ENCODE results near the gene EPHA4. TPM values are rescaled to one million over a fixed set of nuclear protein-coding genes. Genes with fewer than 3 reads are reported as not detected.

The EPHA4 gene
- total RNA-seq, 1 donor from 2014 or later = 30.1 TPM

GRCh38 chr2:221610675-221611074, 38.6 kb upstream of the EPHA4 start:
- no peak overlapping the region for H3K27ac Mint-ChIP-seq (ENCODE audit: unreplicated experiment)
- FAIRE-seq (no peak), DNase-seq (ENCODE audit: low read depth) (no peak)
- Histone ChIP-seq H3K4me1 (ENCODE audit: insufficient read depth, low read length) (no peaks in the 10 kb centered on the region), H3K4me2 (ENCODE audit: low read length) (no peak overlapping the region), H3K27ac (ENCODE audit: low read depth, low read length) (no peak overlapping the region), H3K4me3 (ENCODE audit: insufficient read depth, low read depth, low read length) (no peak overlapping the region), H3K9me3 (ENCODE audit: insufficient read depth, low read depth, low read length) (no peaks in the 10 kb centered on the region), H2AFZ (ENCODE audit: low read depth, low read length) (no peak overlapping the region), H3K36me3 (ENCODE audit: insufficient read depth, low read length) (no peaks in the 10 kb centered on the region), H3K27me3 (ENCODE audit: insufficient read depth, low read length) (no peaks in the 10 kb centered on the region), H3K79me2 (ENCODE audit: insufficient read depth, low read length) (no peaks in the 10 kb centered on the region), H4K20me1 (ENCODE audit: insufficient read depth, low read length) (no peaks in the 10 kb centered on the region), H3K9ac (ENCODE audit: low read length) (no peak overlapping the region)
- no peak for TF ChIP-seq CTCF (IDR thresholded peaks at IDR 0.05; ENCODE audit: insufficient read depth, low read depth, low read length)
- no peak for TF ChIP-seq EZH2 (IDR thresholded peaks at IDR 0.05; ENCODE audit: insufficient read depth, low read length)
- no peak overlapping the region for H3K4me3 Mint-ChIP-seq (ENCODE audit: unreplicated experiment)
- H3K4me1 Mint-ChIP-seq (ENCODE audit: low read depth, unreplicated experiment) = no peaks in the 10 kb centered on the region
- H3K27me3 Mint-ChIP-seq (ENCODE audit: low read depth, unreplicated experiment) = peaks cover 3% of the 10 kb centered on the region
- H3K9me3 Mint-ChIP-seq (ENCODE audit: unreplicated experiment) = no peaks in the 10 kb centered on the region
- H3K36me3 Mint-ChIP-seq (ENCODE audit: low read depth, unreplicated experiment) = no peaks in the 10 kb centered on the region

GRCh38 chr2:221610255-221610654, 38.2 kb upstream of the EPHA4 start:
- TF ChIP-seq CTCF (IDR thresholded peaks at IDR 0.05; ENCODE audit: insufficient read depth, low read depth, low read length) (no peak), EZH2 (IDR thresholded peaks at IDR 0.05; ENCODE audit: insufficient read depth, low read length) (no peak)
- H3K27me3 Mint-ChIP-seq (ENCODE audit: low read depth, unreplicated experiment) = peaks cover 3% of the 10 kb centered on the region
- Histone ChIP-seq H3K4me1 (ENCODE audit: insufficient read depth, low read length) (no peaks in the 10 kb centered on the region), H3K4me3 (ENCODE audit: insufficient read depth, low read depth, low read length) (no peak overlapping the region), H3K9ac (ENCODE audit: low read length) (no peak overlapping the region), H3K4me2 (ENCODE audit: low read length) (no peak overlapping the region), H2AFZ (ENCODE audit: low read depth, low read length) (no peak overlapping the region), H3K27me3 (ENCODE audit: insufficient read depth, low read length) (no peaks in the 10 kb centered on the region), H4K20me1 (ENCODE audit: insufficient read depth, low read length) (no peaks in the 10 kb centered on the region), H3K27ac (ENCODE audit: low read depth, low read length) (no peak overlapping the region), H3K36me3 (ENCODE audit: insufficient read depth, low read length) (no peaks in the 10 kb centered on the region), H3K79me2 (ENCODE audit: insufficient read depth, low read length) (no peaks in the 10 kb centered on the region), H3K9me3 (ENCODE audit: insufficient read depth, low read depth, low read length) (no peaks in the 10 kb centered on the region)
- H3K4me1 Mint-ChIP-seq (ENCODE audit: low read depth, unreplicated experiment) = no peaks in the 10 kb centered on the region
- no peak overlapping the region for H3K4me3 Mint-ChIP-seq (ENCODE audit: unreplicated experiment)
- no peak for FAIRE-seq
- no peaks in the 10 kb centered on the region for H3K9me3 Mint-ChIP-seq (ENCODE audit: unreplicated experiment)
- no peaks in the 10 kb centered on the region for H3K36me3 Mint-ChIP-seq (ENCODE audit: low read depth, unreplicated experiment)
- no peak overlapping the region for H3K27ac Mint-ChIP-seq (ENCODE audit: unreplicated experiment)
- no peak for DNase-seq (ENCODE audit: low read depth)

- Histone ChIP-seq H3K27me3 (ENCODE audit: insufficient read depth, low read length) (peaks cover 3% of the 10 kb centered on the region), H3K79me2 (ENCODE audit: insufficient read depth, low read length) (no peaks in the 10 kb centered on the region), H3K27ac (ENCODE audit: low read depth, low read length) (no peak overlapping the region), H3K9ac (ENCODE audit: low read length) (no peak overlapping the region), H3K36me3 (ENCODE audit: insufficient read depth, low read length) (no peaks in the 10 kb centered on the region), H4K20me1 (ENCODE audit: insufficient read depth, low read length) (no peaks in the 10 kb centered on the region), H3K4me2 (ENCODE audit: low read length) (no peak overlapping the region), H2AFZ (ENCODE audit: low read depth, low read length) (no peak overlapping the region), H3K4me3 (ENCODE audit: insufficient read depth, low read depth, low read length) (no peak overlapping the region), H3K9me3 (ENCODE audit: insufficient read depth, low read depth, low read length) (no peaks in the 10 kb centered on the region), H3K4me1 (ENCODE audit: insufficient read depth, low read length) (no peaks in the 10 kb centered on the region)
- Mint-ChIP-seq H3K4me3 (ENCODE audit: unreplicated experiment) (no peak overlapping the region), H3K27ac (ENCODE audit: unreplicated experiment) (no peak overlapping the region), H3K9me3 (ENCODE audit: unreplicated experiment) (no peaks in the 10 kb centered on the region), H3K36me3 (ENCODE audit: low read depth, unreplicated experiment) (no peaks in the 10 kb centered on the region), H3K4me1 (ENCODE audit: low read depth, unreplicated experiment) (no peaks in the 10 kb centered on the region), H3K27me3 (ENCODE audit: low read depth, unreplicated experiment) (peaks cover 3% of the 10 kb centered on the region)
- TF ChIP-seq CTCF (IDR thresholded peaks at IDR 0.05; ENCODE audit: insufficient read depth, low read depth, low read length) (no peak), EZH2 (IDR thresholded peaks at IDR 0.05; ENCODE audit: insufficient read depth, low read length) (no peak)
- DNase-seq (ENCODE audit: low read depth) (no peak), FAIRE-seq (no peak)
Observed at GRCh38 chr2:221608442-221608841, 36.3 kb upstream of the EPHA4 start.
